GM19395 (cell line): ENCODE results near the gene ARHGAP1.

ENCODE experiments used
- ATAC-seq: cut with Tn5 transposase; IDR thresholded peaks from one replicate; pipeline ENCODE4 v1.9.1; 2021; ENCODE audit warnings: mild to moderate bottlenecking, moderate library complexity; ENCODE audit not compliant: unreplicated experiment

Gene ARHGAP1

DNA sequence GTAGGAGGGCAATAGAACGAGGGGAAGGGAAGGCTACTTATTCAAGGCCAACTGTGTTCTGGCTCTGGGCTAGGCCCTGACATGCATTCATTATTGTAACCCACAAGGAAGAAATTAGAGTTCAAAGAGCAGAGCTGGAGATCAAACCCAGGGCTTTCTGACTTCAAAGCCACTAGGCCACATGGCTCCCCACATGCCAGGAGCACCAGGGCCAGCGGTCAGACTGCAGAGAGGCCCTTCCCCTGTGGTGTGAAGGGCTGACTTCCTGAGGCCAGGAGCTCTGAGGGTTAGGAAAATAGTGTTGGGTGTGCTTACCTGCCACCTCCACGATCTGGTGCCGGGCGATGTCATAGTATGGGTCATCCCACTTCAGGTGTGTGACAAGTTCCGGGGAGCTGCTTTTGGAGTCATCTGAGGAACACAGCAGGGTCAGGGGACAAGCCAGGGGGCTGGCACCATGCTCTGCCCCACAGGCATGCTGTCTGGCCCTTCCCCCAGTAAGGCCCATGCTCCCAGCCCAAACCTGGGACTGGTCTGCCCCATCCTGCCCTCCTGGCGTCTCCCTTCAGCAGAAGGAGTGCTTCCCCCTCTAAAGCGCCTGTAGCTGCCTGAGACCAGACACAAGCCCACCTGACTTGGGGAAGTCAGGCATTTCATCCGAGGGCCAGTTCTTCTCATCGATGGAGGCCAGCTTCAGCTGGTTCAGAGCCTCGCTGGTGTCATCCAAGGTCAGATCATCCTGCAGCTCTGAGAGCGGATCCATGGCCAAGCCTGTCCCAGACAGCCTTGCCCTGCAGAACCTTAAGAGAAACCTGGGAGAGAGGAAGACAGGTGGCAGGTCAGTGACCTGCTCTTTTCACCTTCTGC is 4.8 kb downstream of the ARHGAP1 start:
- ATAC-seq = no peak

DNA sequence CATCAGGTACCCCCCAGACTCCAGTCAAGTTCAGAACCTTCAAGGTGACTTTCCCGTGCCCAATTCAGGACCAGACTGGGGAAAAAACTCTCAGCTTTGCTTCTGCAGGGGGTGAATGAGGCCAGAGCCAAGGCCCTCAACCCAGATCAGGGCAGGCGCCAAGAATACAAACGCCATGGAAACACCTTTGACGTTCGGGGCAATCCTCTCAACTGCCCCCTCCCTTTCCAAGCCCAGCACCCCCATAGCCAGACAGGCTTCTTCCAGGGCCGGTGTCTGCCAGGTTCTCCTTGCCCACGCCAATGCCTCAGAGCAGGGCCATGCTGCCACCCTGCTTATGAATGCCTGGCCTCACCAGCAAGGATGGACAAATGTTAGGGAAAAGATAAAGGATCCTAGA is 5.8 kb downstream of the ARHGAP1 start:
- no peak for ATAC-seq

DNA sequence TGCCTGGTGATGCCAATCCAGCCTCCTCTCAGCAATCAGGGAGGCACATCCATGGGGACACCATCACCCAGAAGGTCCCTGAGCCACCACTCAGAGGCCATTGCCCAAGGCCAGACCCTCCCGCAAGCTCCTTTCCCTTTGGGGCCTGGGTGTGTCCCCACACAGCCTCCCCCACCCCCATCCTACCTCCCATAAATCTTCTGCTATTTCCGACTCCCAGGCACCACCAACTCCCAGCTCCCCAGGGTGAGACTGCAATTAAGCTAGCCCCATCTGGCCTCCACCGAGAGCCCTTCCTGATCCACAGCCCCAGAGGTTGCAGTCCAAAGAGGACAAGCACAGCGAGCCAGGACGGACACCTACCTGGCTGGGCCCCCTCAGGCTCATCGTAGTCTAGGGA is 6.3 kb downstream of the ARHGAP1 start:
- no peak for ATAC-seq

DNA sequence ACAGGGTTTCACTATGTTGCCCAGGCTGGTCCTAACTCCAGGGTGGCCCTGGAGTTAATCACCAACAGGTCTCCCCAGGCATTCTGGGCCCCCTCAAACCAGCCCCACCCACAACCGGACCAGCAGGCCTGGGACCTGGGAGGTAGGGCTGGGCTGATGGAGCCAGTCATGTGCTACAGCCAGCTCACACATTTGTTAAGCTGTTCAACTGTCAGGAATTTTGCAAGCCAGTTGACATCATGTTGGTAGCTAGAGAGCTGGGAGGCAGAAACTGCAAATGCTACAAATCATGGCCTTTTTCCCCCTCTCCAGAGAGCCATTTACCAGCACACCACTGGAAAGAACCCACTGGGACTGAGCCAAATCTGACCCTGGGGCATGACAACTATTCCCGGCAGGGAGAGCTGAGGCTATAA is 6.8 kb downstream of the ARHGAP1 start:
- ATAC-seq = no peak

DNA sequence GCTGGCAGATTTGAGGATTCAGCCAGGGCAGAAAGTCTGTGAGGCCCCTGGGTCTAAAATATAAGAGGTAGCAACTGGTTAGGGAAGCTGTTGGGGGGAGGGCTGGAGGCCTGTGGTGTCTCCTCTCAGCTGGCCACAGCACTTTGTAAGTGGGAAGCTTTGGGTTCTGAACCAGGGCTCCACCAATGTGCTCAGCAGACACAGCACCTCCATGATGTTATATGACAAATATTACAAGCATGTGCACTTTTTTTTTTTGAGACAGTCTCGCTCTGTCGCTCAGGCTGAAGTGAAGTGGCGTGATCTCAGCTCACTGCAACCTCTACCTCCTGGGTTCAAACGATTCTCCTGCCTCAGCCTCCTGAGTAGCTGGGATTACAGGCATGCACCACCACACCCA is 8.0 kb downstream of the ARHGAP1 start:
- ATAC-seq = no peak

DNA sequence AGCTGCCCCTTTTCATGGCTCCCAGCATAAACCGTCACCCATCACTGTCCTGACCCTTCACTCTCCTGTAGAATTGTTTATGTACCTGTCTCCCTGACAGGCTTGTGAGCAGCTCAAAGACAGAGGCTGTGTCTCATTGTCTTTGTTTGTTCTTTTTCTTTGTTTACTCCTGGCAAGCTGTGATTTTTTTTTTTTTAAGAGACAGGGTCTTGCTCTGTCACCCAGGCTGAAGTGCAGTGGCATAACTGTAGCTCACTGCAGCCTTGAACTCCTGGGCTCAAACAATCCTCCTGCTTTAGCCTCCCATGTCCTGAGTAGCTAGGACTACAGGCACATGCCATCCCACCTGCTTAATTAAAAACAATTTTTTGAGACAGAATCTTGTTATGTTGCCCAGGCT is 9.7 kb downstream of the ARHGAP1 start:
- ATAC-seq = no peak

DNA sequence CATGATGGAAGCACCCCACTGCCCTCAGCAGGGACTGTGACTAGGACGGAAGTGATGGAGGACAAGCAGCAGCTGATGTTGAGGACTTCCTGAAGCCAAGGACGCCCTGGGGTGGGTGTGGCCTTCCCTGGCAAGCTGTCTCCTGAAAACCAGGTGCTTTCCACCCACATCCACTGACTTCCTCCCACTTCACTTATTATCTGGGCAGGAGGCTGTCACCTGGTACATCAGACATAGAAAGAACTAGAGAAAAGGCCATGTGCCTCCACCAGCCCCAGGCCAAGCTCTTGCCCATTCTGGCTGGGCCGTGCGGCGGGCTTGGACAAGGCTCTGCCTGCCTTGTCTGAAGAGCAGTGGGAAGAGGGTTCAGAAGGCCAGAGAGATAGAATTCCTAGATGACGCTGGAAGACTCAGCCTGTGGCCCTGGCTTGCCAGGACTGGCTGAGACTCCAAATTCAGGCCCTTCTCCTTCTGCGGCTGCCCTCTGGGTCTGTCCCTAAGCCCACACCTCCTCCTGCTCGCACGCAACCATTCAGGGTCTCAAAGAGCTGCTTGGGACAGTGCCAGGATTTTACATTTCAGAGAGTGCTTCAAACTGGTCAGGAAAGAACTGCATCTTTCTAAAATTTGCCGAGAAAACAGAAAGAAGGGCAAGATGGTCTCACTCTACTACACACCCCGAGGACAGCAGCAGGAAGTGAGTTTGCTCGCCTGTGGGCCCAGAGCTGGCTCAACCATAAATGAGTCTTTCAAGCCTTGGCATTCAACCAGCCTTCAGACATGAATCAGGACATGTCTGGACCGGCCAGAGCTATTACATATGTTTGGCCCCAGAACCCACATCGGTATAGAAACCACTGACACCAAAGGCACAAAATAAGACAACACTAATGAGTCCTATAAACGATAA is 13.3 kb downstream of the ARHGAP1 start:
- ATAC-seq = no peak

DNA sequence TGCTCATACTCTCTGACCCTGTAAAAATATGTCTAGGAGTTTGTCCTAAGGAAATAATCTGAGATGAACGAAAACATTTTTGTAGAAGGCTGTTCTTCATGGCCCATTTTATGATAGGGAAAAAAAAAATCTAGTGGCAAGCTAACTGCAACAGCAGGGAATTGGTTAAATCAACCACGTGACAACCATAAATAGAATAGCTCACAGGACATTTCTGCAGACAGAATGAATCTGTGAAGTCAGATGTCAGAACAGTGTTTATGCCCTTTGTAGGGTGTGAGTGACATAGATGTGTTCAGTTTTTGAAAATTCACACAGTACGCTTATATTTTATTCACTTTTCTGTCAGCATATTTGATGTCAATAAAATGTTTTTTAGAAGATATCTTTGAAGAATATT is 16.1 kb downstream of the ARHGAP1 start:
- ATAC-seq = no peak

DNA sequence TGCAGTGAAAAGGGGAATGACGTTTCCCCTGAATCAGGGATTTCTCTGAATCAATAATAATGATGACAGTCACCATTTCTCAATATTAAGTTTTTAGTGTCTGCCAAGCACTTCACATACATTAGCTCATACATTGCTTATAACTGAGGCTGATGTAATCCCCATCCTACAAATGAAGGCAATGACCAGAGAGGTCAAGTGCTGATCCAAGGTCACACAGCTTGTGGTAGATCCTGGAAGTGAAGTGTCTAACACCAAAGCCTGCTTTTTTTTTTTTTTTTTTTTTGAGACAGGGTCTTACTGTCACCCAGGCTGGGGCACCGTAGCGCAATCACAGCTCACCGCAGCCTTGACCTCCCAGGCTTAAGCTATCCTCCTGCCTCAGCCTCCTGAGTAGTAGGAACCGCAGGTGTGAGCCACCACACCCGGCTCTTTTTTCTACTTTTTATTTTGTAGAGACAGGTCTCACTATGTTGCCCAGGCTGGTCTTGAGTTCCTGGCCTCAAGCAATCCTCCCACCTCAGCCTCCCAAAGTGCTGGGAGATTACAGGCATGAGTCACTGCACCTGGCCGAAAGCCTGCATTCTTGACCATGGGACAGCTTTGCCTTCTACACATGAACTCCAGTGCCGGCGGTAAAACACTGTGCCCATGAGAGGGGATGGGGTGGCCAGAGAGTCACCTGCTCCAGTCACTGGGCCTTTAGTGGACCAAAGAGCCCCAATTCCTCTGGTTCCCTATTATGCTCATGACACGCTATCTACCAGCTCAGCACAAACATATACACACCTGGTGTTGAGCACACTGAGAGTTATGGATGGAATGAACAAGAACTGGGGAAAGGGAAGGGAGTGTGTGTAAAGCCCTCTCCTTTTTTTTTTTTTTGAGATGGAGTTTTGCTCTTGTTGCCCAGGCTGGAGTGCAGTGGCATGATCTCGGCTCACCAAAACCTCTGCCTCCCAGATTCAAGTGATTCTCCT is 17.4 kb downstream of the ARHGAP1 start:
- ATAC-seq = no peak

DNA sequence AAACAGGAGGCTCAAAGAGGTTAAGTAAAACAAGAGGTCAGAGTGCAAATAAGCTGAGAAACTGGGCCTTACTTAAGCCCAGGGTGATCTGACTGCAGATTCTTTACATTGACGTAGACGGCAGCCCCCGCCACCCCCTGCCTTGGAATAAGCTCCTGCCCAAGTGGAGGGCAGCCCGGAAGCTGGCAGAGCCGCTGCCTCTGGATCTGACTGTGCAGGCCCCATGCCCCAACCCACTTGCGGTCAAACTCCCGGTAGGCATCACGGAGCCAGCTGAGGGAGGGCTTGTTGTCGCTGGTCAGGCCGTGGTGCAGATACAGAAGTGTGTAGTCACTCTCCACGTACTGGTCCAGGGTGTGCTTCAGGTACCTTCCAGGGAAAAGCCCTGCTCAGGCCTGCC is 18.6 kb downstream of the ARHGAP1 start:
- ATAC-seq = no peak

DNA sequence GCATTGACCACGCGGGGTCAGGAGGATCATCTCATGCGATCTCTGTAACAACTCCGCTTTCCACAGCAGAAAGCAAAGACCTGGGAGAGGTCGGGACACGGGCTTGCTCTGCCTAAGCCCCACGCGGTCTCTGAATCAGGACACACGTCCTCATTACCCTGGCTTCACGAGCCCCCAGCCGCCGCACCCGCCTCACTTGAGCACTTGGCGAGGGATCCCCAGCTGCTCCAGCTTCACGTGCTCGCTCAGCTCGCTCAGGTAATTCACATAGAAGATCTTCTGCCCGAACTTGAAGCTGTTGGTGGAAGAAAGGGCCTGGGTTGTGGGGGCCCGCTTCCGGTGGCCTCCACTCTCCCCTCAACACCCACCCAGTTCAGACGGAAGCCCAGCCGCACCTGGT is 19.6 kb downstream of the ARHGAP1 start:
- ATAC-seq = no peak

DNA sequence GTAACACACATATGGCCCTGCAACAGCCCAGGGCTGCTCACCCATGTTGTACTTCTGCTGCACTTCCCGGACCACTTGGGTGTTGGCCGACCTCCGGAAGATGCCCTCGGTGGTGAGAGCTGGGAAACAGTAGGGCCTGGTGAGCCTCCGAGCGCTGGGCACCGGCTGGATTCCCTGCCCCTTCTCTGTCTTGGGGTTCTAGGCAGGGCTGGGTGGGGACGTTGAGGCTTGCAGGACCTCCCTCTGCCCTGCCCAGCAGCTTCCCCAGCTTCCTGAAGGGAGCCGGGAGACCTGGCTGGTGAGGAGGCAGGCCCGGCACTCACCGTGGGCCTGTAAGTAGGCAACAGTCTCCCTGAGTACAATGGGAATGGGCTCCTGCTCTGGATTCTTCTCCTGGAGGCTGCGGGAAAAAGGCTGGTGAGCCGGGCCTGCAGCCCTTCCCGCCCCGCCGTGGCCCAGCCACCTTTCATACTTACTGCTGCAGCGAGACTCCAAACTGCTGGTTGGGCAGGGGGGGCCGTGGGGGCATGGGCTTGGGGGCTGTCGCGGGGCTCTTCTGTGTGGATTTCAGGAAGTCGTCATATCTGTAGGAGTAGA is 20.2 kb downstream of the ARHGAP1 start:
- no peak for ATAC-seq

DNA sequence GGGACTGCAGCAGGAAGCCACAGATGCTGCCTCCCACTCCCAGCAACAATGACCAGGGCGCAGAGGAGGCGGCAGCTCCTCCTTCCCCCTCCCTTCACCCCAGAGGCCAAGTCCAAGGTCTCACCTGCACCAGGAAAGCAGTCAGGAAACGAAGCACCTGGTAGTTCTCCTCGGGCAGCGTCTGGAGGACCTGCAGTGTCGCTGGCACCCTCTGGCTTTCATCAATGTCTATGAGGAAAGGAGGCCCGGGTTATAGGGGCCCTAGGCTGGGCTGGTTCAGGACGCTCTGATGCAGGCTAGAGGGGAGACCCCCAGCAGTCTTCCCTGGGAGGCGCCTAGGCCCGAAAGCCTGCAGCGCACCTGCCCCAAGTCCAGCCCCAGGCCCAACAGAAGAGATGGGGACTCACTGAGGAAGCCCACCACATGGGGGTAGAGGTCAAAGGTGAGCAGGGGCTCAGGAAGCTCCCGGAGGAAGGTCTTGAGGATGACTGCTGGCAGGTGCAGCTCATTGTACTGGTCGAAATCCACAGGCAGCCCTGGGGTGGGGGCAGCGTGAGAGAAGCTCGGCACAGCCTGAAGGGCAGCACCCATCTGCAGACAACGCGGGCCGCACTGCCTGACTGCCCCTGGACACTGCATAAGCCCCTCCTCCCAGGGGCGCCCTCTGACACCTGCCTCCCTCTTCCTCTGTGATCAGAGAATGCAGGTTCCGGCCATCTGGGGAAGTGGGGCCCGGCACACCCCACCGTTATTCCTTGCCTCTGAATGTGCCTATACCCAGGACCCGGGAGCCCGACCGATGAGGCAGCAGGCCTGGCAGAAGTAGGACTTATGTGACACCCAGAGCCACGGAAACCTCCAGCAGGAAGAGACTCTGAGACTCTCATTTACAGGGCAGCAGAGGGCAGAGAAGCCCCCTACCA is 20.9 kb downstream of the ARHGAP1 start:
- no peak for ATAC-seq

DNA sequence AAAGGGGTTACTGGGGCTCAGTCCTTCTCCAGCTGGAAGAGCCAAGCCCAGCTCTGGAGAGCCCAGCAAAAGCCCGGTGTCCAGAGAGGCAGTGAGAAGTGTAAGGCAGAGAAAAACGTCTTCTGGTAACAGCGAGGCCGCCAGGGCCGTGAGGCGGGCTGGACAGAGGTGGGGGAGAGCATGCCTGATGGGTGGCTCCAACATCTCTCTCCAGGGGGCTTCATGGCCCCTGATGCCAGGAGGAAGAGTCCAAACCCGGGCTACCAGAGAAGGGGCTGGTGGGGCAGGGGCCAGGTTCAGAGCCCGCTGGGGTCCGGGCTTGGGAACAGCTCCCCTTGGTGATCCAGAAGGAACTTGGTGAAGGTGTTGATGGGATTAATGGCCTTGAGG is 21.7 kb downstream of the ARHGAP1 start:
- ATAC-seq = no peak

DNA sequence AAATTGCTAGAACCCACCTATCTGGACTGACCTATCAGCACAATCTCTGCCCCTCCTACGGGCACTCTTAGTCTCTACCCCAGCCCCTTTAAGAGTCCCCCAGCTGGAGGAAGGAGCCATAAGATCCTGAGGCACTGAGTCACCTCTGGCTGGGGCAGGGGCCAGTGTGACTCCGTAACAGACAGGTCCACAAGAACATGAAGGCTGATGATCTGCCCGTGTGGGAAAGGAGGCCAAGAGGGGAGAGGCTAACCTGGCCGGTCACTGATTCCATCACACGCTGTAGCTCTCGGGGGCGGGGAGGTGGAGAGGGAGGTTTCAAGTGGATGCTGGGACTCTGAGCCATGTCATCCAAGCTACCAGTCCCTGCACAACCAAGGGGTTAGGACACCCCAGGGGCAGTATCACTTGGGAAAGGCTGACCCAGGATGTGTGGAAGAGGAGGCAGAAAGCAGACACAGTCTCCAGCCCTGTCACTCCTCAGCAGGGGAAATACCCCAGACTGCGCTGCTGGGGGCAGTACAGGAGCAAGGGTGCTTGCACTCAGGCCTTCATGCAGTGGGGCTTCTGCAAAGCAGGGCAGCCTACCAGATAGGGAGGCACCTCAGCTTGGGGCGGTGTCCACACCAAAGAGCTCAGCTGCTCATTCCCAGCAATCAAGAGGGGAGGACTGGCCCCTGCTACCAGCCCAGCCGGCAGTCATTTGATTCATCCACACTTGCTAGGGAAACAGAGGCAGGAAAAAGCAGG is 22.3 kb downstream of the ARHGAP1 start:
- no peak for ATAC-seq

DNA sequence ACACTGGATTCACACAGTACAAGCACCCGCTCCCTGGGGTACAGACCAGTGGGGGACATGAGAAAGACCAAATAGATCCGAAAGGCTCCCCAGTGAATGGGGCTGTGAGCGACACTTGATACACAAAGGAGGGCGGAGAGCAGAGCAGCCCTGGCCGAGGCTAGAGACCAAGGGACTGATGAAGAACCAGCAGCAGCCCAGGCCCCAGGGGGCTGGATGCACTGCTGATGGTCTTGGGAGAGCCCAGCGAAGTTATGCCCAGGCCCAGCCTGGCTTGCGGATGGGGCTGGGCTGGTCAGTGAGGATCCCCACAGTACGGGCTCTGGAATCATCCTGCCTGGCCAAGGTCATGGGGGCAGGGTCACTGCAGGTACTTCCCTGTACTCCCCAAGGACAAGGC is 23.2 kb downstream of the ARHGAP1 start:
- ATAC-seq = no peak

DNA sequence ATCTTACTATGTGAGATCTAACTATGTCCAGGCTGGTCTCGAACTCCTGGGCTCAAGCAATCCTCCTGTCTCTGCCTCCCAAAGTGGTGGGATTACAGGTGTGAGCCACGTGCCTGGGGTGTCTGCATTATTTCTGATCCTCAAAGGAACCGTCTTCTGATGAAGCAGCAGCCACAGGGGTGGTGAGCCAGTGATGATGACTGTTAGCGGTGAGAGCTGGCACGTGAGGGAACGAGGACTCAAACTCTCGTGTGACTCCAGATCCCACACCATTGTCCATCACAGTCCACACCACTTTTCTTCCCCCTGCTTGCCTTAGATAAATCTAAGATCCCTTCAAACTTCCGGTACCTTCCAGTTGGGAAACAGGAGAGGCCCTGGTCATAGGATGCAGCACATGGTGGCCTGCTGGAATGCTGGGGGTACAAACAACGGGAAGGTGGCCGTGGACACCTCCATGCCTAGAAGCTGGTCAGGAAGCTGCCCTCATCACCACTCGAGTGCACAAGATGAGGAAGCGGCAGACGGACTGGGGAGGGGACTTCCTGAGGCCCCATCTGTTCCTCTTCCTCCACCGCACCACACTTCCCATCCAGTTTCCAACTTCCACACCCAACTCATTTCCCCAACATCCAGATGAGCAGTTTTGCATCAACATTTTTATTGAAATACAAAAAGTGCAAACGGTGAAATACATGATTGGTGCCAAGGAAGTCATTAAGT is 23.8 kb downstream of the ARHGAP1 start:
- no peak for ATAC-seq

DNA sequence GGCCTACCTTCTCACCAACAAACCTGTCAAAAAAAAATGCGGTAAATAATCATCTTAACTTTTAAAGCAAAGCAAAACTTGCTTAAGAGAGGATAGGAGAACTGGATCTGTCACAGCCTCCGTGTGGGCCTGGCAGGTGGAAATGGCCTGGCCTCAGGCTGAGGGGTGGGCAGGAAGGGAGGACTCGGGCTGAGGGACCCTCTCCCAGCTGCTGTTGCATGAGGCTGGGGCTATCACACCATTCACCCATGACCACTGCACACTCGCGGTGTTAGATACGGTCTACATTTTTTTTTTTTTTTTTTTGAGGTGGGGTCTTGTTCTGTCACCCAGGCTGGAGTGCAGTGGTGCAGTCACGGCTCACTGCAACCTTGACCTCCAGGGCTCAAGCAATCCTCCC is 24.5 kb downstream of the ARHGAP1 start:
- no peak for ATAC-seq
